Upper lobe of right lung (tissue), 1 donor: Measurements from ENCODE around the gene GPR152. TPM values are rescaled to one million over a fixed set of nuclear protein-coding genes. Genes with fewer than 3 reads are reported as not detected.
A peak's percentile ranks its signal among the peaks of the same experiment; 100 is the strongest.

Source experiments
- ATAC-seq: fragments of 200-7000 bp; cut with Tn5 transposase; one replicate; pipeline ENCODE4 v1.9.1; 2020; ENCODE audit warnings: mild to moderate bottlenecking, moderate library complexity
- DNase-seq: peaks from one replicate; pipeline ENCODE4 v3.0.0-alpha.2; 2020
- H3K27ac ChIP-seq: fragments of 200-600 bp; one replicate; pipeline ENCODE4 v1.8.0; 2022
- H3K27me3 ChIP-seq: fragments of 200-600 bp; one replicate; pipeline ENCODE4 v1.8.0; 2022; ENCODE audit warnings: mild to moderate bottlenecking
- H3K36me3 ChIP-seq: fragments of 200-600 bp; one replicate; pipeline ENCODE4 v1.8.0; 2022
- H3K4me1 ChIP-seq: fragments of 200-600 bp; one replicate; pipeline ENCODE4 v1.8.0; 2022
- H3K4me3 ChIP-seq: fragments of 200-600 bp; one replicate; pipeline ENCODE4 v1.8.0; 2022; ENCODE audit warnings: mild to moderate bottlenecking
- H3K9me3 ChIP-seq: fragments of 200-600 bp; one replicate; pipeline ENCODE4 v1.8.0; 2022
- intact Hi-C: fragments of 100-400 bp; cut with DNase I; formaldehyde crosslinking; loops from one replicate; pipeline ENCODE4 v1.11.0; 2022
- total RNA-seq: library from RNA; stranded (reverse); fragmentation: NEBNext Ultra II Directional; extraction: Animal tissue kit (Norgen Biotek cat#: 25700); gene quantifications from one replicate; pipeline ENCODE4 v1.2.1, GENCODE V29; 2021
- TF ChIP-seq, protein P1 (sequence below): fragments of 200-600 bp; IDR thresholded peaks from one replicate; pipeline ENCODE4 v1.8.0; 2022; ENCODE audit warnings: antibody characterized with exemption
- donor health status: DM: no; HTN: yes; CAD: no; lungs with severe emphysema.

The GPR152 gene
- total RNA-seq, 1 donor from 2014 or later: not detected

GRCh38 chr11:67440229-67441097, 12.1 kb downstream of the GPR152 start:
- intact Hi-C loops: no loop called here
- TF ChIP-seq, protein P1, sequence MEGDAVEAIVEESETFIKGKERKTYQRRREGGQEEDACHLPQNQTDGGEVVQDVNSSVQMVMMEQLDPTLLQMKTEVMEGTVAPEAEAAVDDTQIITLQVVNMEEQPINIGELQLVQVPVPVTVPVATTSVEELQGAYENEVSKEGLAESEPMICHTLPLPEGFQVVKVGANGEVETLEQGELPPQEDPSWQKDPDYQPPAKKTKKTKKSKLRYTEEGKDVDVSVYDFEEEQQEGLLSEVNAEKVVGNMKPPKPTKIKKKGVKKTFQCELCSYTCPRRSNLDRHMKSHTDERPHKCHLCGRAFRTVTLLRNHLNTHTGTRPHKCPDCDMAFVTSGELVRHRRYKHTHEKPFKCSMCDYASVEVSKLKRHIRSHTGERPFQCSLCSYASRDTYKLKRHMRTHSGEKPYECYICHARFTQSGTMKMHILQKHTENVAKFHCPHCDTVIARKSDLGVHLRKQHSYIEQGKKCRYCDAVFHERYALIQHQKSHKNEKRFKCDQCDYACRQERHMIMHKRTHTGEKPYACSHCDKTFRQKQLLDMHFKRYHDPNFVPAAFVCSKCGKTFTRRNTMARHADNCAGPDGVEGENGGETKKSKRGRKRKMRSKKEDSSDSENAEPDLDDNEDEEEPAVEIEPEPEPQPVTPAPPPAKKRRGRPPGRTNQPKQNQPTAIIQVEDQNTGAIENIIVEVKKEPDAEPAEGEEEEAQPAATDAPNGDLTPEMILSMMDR: no peak
- no peaks in the 10 kb centered on the region for H3K27me3 ChIP-seq
- peaks cover 25% of the 10 kb centered on the region for H3K36me3 ChIP-seq
- ATAC-seq (no peak), DNase-seq (no peak)
- peaks cover 24% of the 10 kb centered on the region for H3K4me1 ChIP-seq
- H3K27ac ChIP-seq: peak overlapping the region; percentile 65
- no peaks in the 10 kb centered on the region for H3K9me3 ChIP-seq
- H3K4me3 ChIP-seq: no peak overlapping the region

- no peaks in the 10 kb centered on the region for H3K9me3 ChIP-seq
- H3K36me3 ChIP-seq: peaks cover 30% of the 10 kb centered on the region
- ATAC-seq (peak; percentile 3), DNase-seq (no peak)
- intact Hi-C loops: no loop called here
- no peaks in the 10 kb centered on the region for H3K27me3 ChIP-seq
- peaks cover 19% of the 10 kb centered on the region for H3K4me1 ChIP-seq
- no peak overlapping the region for H3K4me3 ChIP-seq
- H3K27ac ChIP-seq: peak overlapping the region; percentile 65
- TF ChIP-seq, protein P1: no peak
Measured at GRCh38 chr11:67439321-67440228, 13.0 kb downstream of the GPR152 start.

DNA sequence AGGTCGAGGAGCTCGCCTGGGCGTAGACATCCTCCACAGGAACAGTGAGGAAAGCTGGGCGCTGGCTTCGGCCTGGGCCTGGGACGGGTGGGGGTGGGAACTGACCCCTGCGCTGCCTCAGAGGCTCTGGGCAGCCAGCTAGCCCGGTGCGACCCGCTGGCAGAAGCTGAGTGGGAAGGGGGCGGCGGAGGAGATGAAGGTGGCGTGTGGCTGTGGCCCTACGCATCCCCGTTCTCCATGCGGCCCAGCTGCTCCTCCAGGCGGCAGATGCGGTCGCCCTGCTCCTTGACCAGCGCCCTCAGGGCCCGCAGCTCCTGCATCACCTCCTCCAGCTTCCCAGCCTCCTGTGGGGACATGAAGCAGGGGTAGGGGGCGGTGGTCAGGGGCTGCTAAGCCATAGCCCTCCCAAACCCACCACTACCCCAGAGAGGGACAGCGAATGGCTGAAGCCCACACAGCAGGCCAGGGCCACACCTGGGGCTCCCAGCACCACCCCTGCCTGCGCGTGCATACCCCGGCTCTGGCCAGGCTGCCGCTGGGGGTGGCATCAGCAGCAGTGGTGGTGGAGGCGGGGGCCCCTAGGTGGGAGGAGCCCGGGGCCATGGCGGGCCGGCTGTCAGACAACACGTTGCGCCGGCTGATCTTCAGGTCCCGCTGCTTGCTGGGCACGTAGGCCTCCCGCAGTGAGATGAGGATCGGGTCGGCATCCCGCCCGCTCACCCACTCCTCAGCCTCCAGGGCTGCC, 14.2 kb downstream of the GPR152 start:
- H3K9me3 ChIP-seq: no peaks in the 10 kb centered on the region
- peak overlapping the region; percentile 40 for H3K4me3 ChIP-seq
- intact Hi-C loops: no loop called here
- peak overlapping the region; percentile 65 for H3K27ac ChIP-seq
- ATAC-seq (no peak), DNase-seq (no peak)
- no peaks in the 10 kb centered on the region for H3K27me3 ChIP-seq
- TF ChIP-seq, protein P1: no peak
- H3K4me1 ChIP-seq: peaks cover 17% of the 10 kb centered on the region
- peaks cover 42% of the 10 kb centered on the region for H3K36me3 ChIP-seq

DNA sequence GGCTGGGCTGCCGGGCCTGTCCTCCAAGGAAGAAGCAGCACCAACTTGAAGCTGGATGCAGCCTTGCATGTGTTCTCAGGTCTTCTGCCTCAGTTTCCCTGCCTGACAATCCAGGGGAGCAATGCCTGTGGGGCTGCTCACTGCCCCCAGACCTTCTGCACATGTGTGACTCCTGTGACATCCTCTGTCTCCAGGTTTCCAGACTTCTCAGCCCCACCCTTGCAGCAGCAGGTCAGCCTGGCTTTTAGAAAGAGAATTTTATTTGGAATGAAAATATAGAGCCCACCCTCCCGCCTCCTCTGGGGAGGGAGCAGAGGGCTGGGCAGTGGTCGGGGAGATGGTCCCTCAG, 14.7 kb downstream of the GPR152 start:
- Histone ChIP-seq H3K4me1 (peaks cover 15% of the 10 kb centered on the region), H3K36me3 (peaks cover 48% of the 10 kb centered on the region), H3K27ac (peak overlapping the region; percentile 65), H3K4me3 (peak overlapping the region; percentile 40), H3K9me3 (no peaks in the 10 kb centered on the region), H3K27me3 (no peaks in the 10 kb centered on the region)
- intact Hi-C loops: no loop called here
- TF ChIP-seq, protein P1: no peak
- ATAC-seq (no peak), DNase-seq (no peak)

DNA sequence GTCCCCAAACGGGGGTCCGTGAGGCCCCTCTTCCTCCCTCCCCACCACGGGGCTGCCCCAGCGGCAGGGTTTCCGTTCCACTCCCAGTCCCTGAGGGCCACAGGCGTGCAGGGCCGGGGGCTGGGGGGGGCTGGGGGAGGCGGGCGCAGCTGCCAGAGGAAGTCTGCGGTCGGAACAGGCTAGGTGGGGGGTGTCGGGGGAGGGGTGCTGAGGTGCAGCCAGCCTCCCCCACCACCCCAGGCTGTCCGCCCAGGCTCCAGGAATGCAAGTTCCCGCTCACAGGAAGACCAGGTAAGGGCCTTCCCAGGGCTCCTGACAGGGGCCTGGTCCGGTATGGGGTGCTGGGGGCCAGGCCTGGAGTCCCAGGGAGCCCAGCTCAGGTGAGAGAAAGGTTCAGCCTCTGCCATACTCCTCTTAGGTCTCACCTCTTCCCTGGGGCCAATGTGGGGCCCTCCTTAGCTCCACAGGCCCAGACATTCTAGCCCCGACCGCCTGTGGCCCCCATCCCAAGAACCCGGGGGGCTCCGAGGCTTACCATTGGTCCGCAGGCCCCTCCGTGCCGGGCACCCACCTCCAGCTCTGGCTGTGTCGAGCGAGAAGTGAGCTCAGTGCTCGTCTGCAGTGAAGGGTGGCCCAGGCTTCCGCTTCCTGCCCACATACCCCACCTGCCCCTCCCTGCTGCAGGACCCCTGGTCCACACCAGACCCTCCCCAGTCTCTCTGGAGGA, 15.3 kb downstream of the GPR152 start, which contains the start of gene PTPRCAP:
PTPRCAP (minus strand) TSS at position 601 of the 727 bp plus-strand sequence; CDS start at position 538, 63 bp downstream.
- ATAC-seq: peak; percentile 8

More for the DNA sequence above, 15.3 kb downstream of the GPR152 start, which contains the start of gene PTPRCAP:
- DNase-seq: no peak
- intact Hi-C loops: no loop called here
- TF ChIP-seq, protein P1: no peak
- Histone ChIP-seq H3K4me3 (peak within 1 kb of the TSS; percentile 40), H3K27me3 (no peaks in the 10 kb centered on the region), H3K36me3 (peaks cover 53% of the 10 kb centered on the region), H3K9me3 (no peaks in the 10 kb centered on the region), H3K4me1 (peaks cover 9% of the 10 kb centered on the region), H3K27ac (peak within 1 kb of the TSS; percentile 65)
